ENCODE results near the gene PTPRB.

Gene PTPRB

DNA sequence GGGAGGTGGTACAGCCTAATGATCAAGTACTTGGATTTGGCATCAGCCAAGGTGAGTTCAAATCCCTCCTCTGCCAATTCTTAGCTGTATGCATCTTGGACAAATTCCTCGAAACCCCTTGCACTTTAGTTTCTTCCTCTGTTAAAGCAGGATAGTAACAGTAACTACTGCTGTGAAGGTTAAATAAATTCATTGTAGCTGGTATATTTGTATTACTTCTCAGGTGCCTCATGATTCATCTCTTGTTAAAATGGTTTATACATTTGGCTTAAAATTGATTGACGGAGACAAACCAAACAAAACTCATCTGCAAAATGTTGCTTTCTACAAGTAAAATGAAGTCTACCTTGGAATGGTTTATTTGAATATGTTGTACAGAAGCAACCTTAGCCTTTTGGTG lies 2.3 kb upstream of the PTPRB start:
- Histone ChIP-seq H3K9me3 (ENCODE audit: control insufficient read depth, low read length) (no peaks in the 10 kb centered on the region), H3K27me3 (ENCODE audit: control insufficient read depth in 1 of 2, insufficient read depth in 1 of 2, low read length in 2 of 2) (no peaks in the 10 kb centered on the region), H3K23ac (ENCODE audit: low read length in 2 of 2) (no peak overlapping the region), H3K9ac (ENCODE audit: low read length) (no peak overlapping the region), H3K79me1 (replicated peaks; ENCODE audit: low read length, poor library complexity, severe bottlenecking) (no peaks in the 10 kb centered on the region), H3K4me3 (ENCODE audit: insufficient read depth in 1 of 2, low read depth in 1 of 2, low read length in 2 of 2) (no peak overlapping the region), H3K4ac (ENCODE audit: low read depth in 1 of 2, low read length in 2 of 2) (no peak overlapping the region), H2BK12ac (ENCODE audit: low read length in 2 of 2) (no peak overlapping the region), H3K36me3 (ENCODE audit: control insufficient read depth in 1 of 2, insufficient read depth in 2 of 2, low read depth in 1 of 2, low read length in 2 of 2) (no peaks in the 10 kb centered on the region), H2AFZ (ENCODE audit: low read depth, low read length) (no peak overlapping the region), H3K27ac (ENCODE audit: low read length, poor library complexity, severe bottlenecking) (no peak overlapping the region), H3K14ac (ENCODE audit: low read length in 2 of 2) (no peak overlapping the region), H3K18ac (ENCODE audit: low read depth in 1 of 2, low read length in 2 of 2) (no peak overlapping the region), H2BK120ac (ENCODE audit: low read depth, low read length) (no peak overlapping the region), H2BK5ac (ENCODE audit: low read depth, low read length, poor library complexity, severe bottlenecking) (no peak overlapping the region), H3K4me2 (ENCODE audit: low read length, poor library complexity, severe bottlenecking) (no peak overlapping the region), H2AK5ac (ENCODE audit: low read length, severe bottlenecking) (no peak overlapping the region), H4K8ac (ENCODE audit: low read length) (no peak overlapping the region), H4K91ac (ENCODE audit: low read length) (no peak overlapping the region), H2BK15ac (ENCODE audit: low read depth, poor library complexity, severe bottlenecking) (no peak overlapping the region), H3K4me1 (ENCODE audit: control insufficient read depth, insufficient read depth, low read depth, low read length) (no peaks in the 10 kb centered on the region)
- DNase-seq, result no peak
- no CpG with 5 or more reads among the region's 2 CpGs for WGBS

DNA sequence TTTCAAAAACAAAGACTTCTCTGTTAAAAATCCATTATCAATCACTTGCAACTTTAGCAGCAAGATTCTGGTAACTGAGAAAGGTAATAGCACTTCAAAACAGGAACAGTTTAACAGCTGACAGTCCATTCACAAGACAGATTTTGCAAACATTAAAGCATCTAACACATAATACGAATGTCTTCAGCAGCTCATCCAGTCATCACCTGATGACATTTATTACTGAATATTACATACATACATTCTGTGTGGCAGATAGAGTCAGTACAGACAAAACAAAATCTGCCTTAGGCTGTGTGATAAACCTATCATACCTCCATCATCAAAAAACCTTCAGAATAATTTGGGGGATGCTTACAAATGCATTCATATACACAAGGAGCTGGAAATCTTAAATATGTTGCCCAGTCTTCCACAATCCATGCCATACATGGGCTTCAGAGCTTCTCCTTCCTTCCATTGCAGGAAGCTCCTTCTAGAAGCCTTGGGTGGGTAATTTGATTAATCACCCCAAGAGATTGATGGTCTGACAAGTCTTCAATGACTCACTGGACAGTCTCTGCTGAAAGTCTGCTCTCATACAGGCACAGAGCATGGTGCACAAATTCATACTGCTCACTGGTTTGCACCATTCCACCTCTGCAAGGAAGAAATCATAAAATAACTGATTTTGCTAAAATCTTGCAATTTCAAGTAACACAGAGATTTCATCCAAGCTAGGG lies 1.6 kb upstream of the PTPRB start:
- H3K4me1 ChIP-seq (ENCODE audit: control insufficient read depth, insufficient read depth, low read depth, low read length), result no peaks in the 10 kb centered on the region
- H3K9me3 ChIP-seq (ENCODE audit: control insufficient read depth, low read length), result no peaks in the 10 kb centered on the region
- H3K4me3 ChIP-seq (ENCODE audit: insufficient read depth in 1 of 2, low read depth in 1 of 2, low read length in 2 of 2), result no peak overlapping the region
- H3K27ac ChIP-seq (ENCODE audit: low read length, poor library complexity, severe bottlenecking), result no peak overlapping the region
- no peak overlapping the region for H3K9ac ChIP-seq (ENCODE audit: low read length)
- H3K14ac ChIP-seq (ENCODE audit: low read length in 2 of 2), result no peak overlapping the region
- H4K91ac ChIP-seq (ENCODE audit: low read length), result no peak overlapping the region
- H3K4me2 ChIP-seq (ENCODE audit: low read length, poor library complexity, severe bottlenecking), result no peak overlapping the region
- no peak overlapping the region for H2BK5ac ChIP-seq (ENCODE audit: low read depth, low read length, poor library complexity, severe bottlenecking)
- no peak overlapping the region for H3K23ac ChIP-seq (ENCODE audit: low read length in 2 of 2)
- no peak overlapping the region for H2BK15ac ChIP-seq (ENCODE audit: low read depth, poor library complexity, severe bottlenecking)
- H3K36me3 ChIP-seq (ENCODE audit: control insufficient read depth in 1 of 2, insufficient read depth in 2 of 2, low read depth in 1 of 2, low read length in 2 of 2), result no peaks in the 10 kb centered on the region
- no peak overlapping the region for H3K18ac ChIP-seq (ENCODE audit: low read depth in 1 of 2, low read length in 2 of 2)
- no peak overlapping the region for H4K8ac ChIP-seq (ENCODE audit: low read length)
- H3K27me3 ChIP-seq (ENCODE audit: control insufficient read depth in 1 of 2, insufficient read depth in 1 of 2, low read length in 2 of 2), result no peaks in the 10 kb centered on the region
- WGBS, result 80% methylated on average over 1 of the region's 1 CpG
- no peaks in the 10 kb centered on the region for H3K79me1 ChIP-seq (replicated peaks; ENCODE audit: low read length, poor library complexity, severe bottlenecking)
- H3K4ac ChIP-seq (ENCODE audit: low read depth in 1 of 2, low read length in 2 of 2), result no peak overlapping the region
- H2BK120ac ChIP-seq (ENCODE audit: low read depth, low read length), result no peak overlapping the region
- no peak for DNase-seq
- no peak overlapping the region for H2AFZ ChIP-seq (ENCODE audit: low read depth, low read length)
- H2BK12ac ChIP-seq (ENCODE audit: low read length in 2 of 2), result no peak overlapping the region
- no peak overlapping the region for H2AK5ac ChIP-seq (ENCODE audit: low read length, severe bottlenecking)

DNA sequence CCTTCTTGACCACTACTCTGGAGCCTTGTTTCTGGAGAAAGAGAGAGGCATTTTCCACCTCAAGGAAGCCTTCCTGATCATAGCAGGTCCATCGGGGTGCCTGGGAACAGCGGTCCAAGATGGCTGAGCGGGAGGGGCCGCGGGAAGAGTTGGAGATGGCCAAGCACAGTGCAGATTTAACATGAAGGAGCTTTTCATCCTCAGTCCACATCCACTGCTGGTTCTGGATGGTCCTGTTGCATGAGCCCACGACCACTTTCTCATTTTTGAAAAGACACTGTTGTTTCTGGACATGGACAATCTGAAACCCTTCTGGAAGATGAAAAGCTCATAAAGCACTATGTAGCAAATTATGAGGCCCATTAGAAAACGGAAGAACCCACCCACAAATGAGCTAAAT lies 1.5 kb downstream of the PTPRB start:
- Histone ChIP-seq H3K23ac (ENCODE audit: low read length in 2 of 2) (no peak overlapping the region), H3K79me1 (replicated peaks; ENCODE audit: low read length, poor library complexity, severe bottlenecking) (no peaks in the 10 kb centered on the region), H3K4ac (ENCODE audit: low read depth in 1 of 2, low read length in 2 of 2) (no peak overlapping the region), H2AFZ (ENCODE audit: low read depth, low read length) (no peak overlapping the region), H2BK5ac (ENCODE audit: low read depth, low read length, poor library complexity, severe bottlenecking) (no peak overlapping the region), H3K9me3 (ENCODE audit: control insufficient read depth, low read length) (no peaks in the 10 kb centered on the region), H3K4me1 (ENCODE audit: control insufficient read depth, insufficient read depth, low read depth, low read length) (no peaks in the 10 kb centered on the region), H3K27me3 (ENCODE audit: control insufficient read depth in 1 of 2, insufficient read depth in 1 of 2, low read length in 2 of 2) (no peaks in the 10 kb centered on the region), H2BK15ac (ENCODE audit: low read depth, poor library complexity, severe bottlenecking) (no peak overlapping the region), H3K9ac (ENCODE audit: low read length) (no peak overlapping the region), H2AK5ac (ENCODE audit: low read length, severe bottlenecking) (no peak overlapping the region), H3K14ac (ENCODE audit: low read length in 2 of 2) (no peak overlapping the region), H3K4me3 (ENCODE audit: insufficient read depth in 1 of 2, low read depth in 1 of 2, low read length in 2 of 2) (no peak overlapping the region), H2BK120ac (ENCODE audit: low read depth, low read length) (no peak overlapping the region), H3K27ac (ENCODE audit: low read length, poor library complexity, severe bottlenecking) (no peak overlapping the region), H3K18ac (ENCODE audit: low read depth in 1 of 2, low read length in 2 of 2) (no peak overlapping the region), H2BK12ac (ENCODE audit: low read length in 2 of 2) (no peak overlapping the region), H4K8ac (ENCODE audit: low read length) (no peak overlapping the region), H3K4me2 (ENCODE audit: low read length, poor library complexity, severe bottlenecking) (no peak overlapping the region), H4K91ac (ENCODE audit: low read length) (no peak overlapping the region), H3K36me3 (ENCODE audit: control insufficient read depth in 1 of 2, insufficient read depth in 2 of 2, low read depth in 1 of 2, low read length in 2 of 2) (no peaks in the 10 kb centered on the region)
- DNase-seq, result no peak
- WGBS, result 92% methylated on average over 6 of the region's 7 CpGs

DNA sequence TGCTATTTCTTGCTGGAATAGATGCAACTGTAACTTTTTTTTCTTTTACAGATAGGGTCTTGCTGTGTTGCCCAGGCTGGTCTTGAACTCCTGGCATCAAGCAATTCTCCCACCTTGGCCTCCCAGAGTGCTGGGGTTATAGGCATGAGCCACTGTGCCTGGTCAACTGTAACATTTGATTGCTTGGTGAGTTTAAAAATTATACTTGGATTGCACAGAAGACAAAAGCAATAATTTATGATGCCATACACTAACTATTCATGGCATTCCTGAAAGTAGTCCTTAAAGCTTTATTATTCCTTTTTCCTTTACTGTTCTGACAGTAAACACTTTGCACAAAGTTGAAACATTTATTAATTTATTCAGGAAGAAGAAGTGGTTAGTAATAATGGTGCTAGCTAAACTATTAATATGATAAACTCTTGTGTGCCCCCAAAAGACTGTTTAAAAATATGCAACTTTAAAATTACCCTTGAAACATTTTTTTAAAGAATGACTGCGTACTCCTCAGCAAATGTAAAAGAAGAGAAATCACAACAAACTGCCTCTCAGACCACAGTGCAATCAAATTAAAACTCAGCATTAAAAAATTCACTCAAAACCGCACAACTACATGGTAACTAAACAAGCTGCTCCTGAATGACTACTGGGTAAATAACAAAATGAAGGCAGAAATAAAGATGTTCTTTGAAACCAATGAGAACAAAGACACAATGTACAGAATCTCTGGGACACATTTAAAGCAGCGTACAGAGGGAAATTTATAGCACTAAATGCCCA lies 8.3 kb downstream of the PTPRB start:
- no peaks in the 10 kb centered on the region for H3K36me3 ChIP-seq (ENCODE audit: control insufficient read depth in 1 of 2, insufficient read depth in 2 of 2, low read depth in 1 of 2, low read length in 2 of 2)
- H2AFZ ChIP-seq (ENCODE audit: low read depth, low read length), result no peak overlapping the region
- no peak overlapping the region for H3K4me3 ChIP-seq (ENCODE audit: insufficient read depth in 1 of 2, low read depth in 1 of 2, low read length in 2 of 2)
- H3K9ac ChIP-seq (ENCODE audit: low read length), result no peak overlapping the region
- no peaks in the 10 kb centered on the region for H3K4me1 ChIP-seq (ENCODE audit: control insufficient read depth, insufficient read depth, low read depth, low read length)
- H2BK120ac ChIP-seq (ENCODE audit: low read depth, low read length), result no peak overlapping the region
- H3K4ac ChIP-seq (ENCODE audit: low read depth in 1 of 2, low read length in 2 of 2), result no peak overlapping the region
- WGBS, result 92% methylated on average over 2 of the region's 3 CpGs
- peak overlapping the region; percentile 86 for H3K27ac ChIP-seq (ENCODE audit: low read length, poor library complexity, severe bottlenecking)
- no peak for DNase-seq
- no peaks in the 10 kb centered on the region for H3K27me3 ChIP-seq (ENCODE audit: control insufficient read depth in 1 of 2, insufficient read depth in 1 of 2, low read length in 2 of 2)
- H3K23ac ChIP-seq (ENCODE audit: low read length in 2 of 2), result no peak overlapping the region
- no peak overlapping the region for H4K91ac ChIP-seq (ENCODE audit: low read length)
- no peak overlapping the region for H2AK5ac ChIP-seq (ENCODE audit: low read length, severe bottlenecking)
- H2BK12ac ChIP-seq (ENCODE audit: low read length in 2 of 2), result no peak overlapping the region
- no peak overlapping the region for H2BK15ac ChIP-seq (ENCODE audit: low read depth, poor library complexity, severe bottlenecking)
- no peaks in the 10 kb centered on the region for H3K79me1 ChIP-seq (replicated peaks; ENCODE audit: low read length, poor library complexity, severe bottlenecking)
- no peak overlapping the region for H4K8ac ChIP-seq (ENCODE audit: low read length)
- H3K4me2 ChIP-seq (ENCODE audit: low read length, poor library complexity, severe bottlenecking), result no peak overlapping the region
- H3K18ac ChIP-seq (ENCODE audit: low read depth in 1 of 2, low read length in 2 of 2), result no peak overlapping the region
- H3K14ac ChIP-seq (ENCODE audit: low read length in 2 of 2), result no peak overlapping the region
- no peak overlapping the region for H2BK5ac ChIP-seq (ENCODE audit: low read depth, low read length, poor library complexity, severe bottlenecking)
- no peaks in the 10 kb centered on the region for H3K9me3 ChIP-seq (ENCODE audit: control insufficient read depth, low read length)
